ENCODE data around the gene OSBPL1A. TPM values are rescaled to one million over a fixed set of nuclear protein-coding genes. Genes with fewer than 3 reads are reported as not detected.
"Not testable (repeated sequence)": the region's sequence is repeated elsewhere in the genome, so short reads cannot be mapped to it uniquely, and the experiment has no call there.

The OSBPL1A gene
- total RNA-seq, 1 donor from 2014 or later: 50.6 TPM

DNA sequence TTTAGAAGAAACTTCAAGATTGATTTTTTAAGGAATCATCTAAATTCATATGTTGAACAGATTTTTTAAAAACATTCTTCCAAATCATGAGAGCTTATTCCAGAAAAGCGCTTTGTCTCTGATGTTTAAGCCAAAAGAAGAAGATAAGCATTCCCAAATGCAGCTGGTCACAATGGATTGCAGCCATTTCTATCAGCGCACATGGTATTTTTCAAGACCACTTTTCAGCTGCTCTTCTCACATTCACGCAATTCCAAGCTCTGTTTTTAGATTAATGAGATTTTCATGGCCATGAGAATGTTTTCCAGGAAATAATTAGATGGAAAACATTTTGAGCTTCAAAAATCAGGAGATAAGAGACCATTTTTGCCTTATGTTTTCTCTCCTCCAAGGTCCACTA is 8.7 kb downstream of the OSBPL1A start:
- H3K9me3 ChIP-seq: no peaks in the 10 kb centered on the region
- intact Hi-C loops (cut with DNase I): no loop called here
- no peak for DNase-seq
- no peak for ATAC-seq
- no peaks in the 10 kb centered on the region for H3K27me3 ChIP-seq (ENCODE audit: low read depth)
- H3K4me3 ChIP-seq: no peak overlapping the region
- H3K36me3 ChIP-seq: no peaks in the 10 kb centered on the region
- H3K4me1 ChIP-seq: no peaks in the 10 kb centered on the region
- no peak overlapping the region for H3K27ac ChIP-seq
- TF ChIP-seq, protein P1, sequence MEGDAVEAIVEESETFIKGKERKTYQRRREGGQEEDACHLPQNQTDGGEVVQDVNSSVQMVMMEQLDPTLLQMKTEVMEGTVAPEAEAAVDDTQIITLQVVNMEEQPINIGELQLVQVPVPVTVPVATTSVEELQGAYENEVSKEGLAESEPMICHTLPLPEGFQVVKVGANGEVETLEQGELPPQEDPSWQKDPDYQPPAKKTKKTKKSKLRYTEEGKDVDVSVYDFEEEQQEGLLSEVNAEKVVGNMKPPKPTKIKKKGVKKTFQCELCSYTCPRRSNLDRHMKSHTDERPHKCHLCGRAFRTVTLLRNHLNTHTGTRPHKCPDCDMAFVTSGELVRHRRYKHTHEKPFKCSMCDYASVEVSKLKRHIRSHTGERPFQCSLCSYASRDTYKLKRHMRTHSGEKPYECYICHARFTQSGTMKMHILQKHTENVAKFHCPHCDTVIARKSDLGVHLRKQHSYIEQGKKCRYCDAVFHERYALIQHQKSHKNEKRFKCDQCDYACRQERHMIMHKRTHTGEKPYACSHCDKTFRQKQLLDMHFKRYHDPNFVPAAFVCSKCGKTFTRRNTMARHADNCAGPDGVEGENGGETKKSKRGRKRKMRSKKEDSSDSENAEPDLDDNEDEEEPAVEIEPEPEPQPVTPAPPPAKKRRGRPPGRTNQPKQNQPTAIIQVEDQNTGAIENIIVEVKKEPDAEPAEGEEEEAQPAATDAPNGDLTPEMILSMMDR (IDR thresholded peaks at IDR 0.05): no peak

DNA sequence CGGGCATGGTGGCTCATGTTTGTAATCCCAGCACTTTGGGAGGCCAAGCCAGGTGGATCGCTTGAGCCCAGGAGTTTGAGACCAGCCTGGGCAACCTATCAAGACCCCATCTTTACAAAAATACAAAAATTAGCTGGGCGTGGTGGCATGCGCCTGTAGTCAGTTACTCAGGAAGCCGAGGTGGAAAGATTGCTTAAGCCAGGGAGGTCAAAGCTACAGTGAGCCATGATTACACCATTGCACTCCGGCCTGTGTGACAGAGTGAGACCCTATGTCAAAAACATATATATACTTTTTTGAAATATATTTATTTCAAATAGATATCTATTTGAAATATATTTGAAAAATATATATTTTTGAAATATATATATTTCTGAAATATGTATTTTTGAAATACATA is 10.9 kb downstream of the OSBPL1A start:
- H3K4me1 ChIP-seq: no peaks in the 10 kb centered on the region
- no peak overlapping the region for H3K4me3 ChIP-seq
- H3K27ac ChIP-seq: no peak overlapping the region
- TF ChIP-seq, protein P1 (IDR thresholded peaks at IDR 0.05): no peak
- ATAC-seq: no peak
- H3K27me3 ChIP-seq (ENCODE audit: low read depth): no peaks in the 10 kb centered on the region
- H3K36me3 ChIP-seq: no peaks in the 10 kb centered on the region
- no peak for DNase-seq
- no peaks in the 10 kb centered on the region for H3K9me3 ChIP-seq
- intact Hi-C loops (cut with DNase I): no loop called here

GRCh38 chr18:24381126-24381525 is 16.5 kb downstream of the OSBPL1A start:
- peaks cover 10% of the 10 kb centered on the region for H3K36me3 ChIP-seq
- no peak for DNase-seq
- H3K27me3 ChIP-seq (ENCODE audit: low read depth): no peaks in the 10 kb centered on the region
- no peaks in the 10 kb centered on the region for H3K9me3 ChIP-seq
- H3K4me1 ChIP-seq: no peaks in the 10 kb centered on the region
- no peak overlapping the region for H3K4me3 ChIP-seq
- intact Hi-C loops (cut with DNase I): no loop called here
- H3K27ac ChIP-seq: no peak overlapping the region
- TF ChIP-seq, protein P1 (IDR thresholded peaks at IDR 0.05): no peak
- ATAC-seq: no peak

DNA sequence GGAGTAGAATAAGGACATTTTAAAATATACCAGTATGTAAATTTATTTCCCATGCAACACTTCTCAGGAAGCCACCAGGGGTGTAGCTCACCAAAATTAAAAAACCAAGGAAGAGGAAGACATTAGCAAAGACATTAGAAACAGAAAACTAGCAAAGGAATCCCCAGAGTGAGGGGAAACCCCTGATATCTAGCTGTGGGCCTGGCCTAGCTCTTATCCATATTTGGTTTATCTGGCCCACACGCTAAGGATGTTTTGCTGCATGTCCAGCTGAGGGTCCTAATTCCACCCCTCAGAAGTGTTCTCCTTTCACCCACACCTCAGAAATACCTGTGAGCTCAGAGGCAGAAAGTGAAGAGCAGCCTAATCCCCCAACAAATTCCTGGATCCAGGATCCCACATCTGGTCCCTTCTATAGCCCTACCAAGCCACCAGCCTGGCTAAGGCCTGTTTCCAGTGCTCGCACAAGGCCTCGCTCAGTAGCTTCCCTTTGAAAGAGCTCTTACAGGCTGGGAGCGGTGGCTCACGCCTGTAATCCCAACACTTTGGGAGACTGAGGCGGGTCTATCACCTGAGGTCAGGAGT is 17.4 kb downstream of the OSBPL1A start:
- no peak overlapping the region for H3K4me3 ChIP-seq
- no peaks in the 10 kb centered on the region for H3K9me3 ChIP-seq
- H3K4me1 ChIP-seq: no peaks in the 10 kb centered on the region
- TF ChIP-seq, protein P1 (IDR thresholded peaks at IDR 0.05): no peak
- DNase-seq: no peak
- intact Hi-C loops (cut with DNase I): no loop called here
- no peak overlapping the region for H3K27ac ChIP-seq
- peaks cover 17% of the 10 kb centered on the region for H3K36me3 ChIP-seq
- H3K27me3 ChIP-seq (ENCODE audit: low read depth): no peaks in the 10 kb centered on the region
- ATAC-seq: no peak

DNA sequence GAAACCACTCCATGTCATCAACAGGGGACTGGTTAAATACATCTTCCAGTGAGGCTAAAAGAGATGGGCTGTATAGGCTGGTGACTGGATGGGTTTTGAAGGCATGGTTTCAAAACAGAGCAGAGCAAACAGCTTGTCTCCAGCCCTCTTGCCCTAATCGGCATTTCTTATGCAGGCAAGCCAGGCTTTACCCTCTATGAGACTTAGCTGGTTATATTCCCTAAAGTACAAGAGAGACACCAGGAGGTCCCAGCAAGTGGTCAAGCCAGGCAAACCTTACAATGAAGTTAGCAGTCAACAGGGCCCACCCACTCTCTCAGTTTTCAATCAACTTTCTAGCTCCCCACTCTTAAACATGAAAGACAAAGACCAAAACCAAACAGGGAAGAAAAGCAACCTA is 19.0 kb downstream of the OSBPL1A start:
- DNase-seq (no peak), ATAC-seq (no peak)
- Histone ChIP-seq H3K27me3 (ENCODE audit: low read depth) (no peaks in the 10 kb centered on the region), H3K4me1 (no peaks in the 10 kb centered on the region), H3K9me3 (no peaks in the 10 kb centered on the region), H3K36me3 (peaks cover 17% of the 10 kb centered on the region), H3K27ac (no peak overlapping the region), H3K4me3 (no peak overlapping the region)
- intact Hi-C loops (cut with DNase I): no loop called here
- TF ChIP-seq, protein P1 (IDR thresholded peaks at IDR 0.05): no peak

DNA sequence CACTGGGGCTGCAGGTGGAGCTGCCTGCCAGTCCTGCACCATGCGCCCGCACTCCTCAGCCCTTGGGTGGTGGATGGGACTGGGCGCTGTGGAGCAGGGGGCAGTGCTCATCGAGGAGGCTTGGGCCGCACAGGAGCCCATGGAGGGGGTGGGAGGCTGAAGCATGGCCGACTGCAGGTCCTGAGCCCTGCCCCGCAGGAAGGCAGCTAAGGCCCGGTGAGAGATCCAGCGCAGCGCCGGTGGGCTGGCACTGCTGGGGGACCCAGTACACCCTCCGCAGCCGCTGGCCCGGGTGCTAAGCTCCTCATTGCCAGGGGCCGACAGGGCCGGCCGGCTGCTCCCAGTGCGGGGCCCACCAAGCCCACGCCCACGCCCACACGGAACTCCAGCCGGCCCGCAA is 21.1 kb downstream of the OSBPL1A start:
- H3K36me3 ChIP-seq: peaks cover 17% of the 10 kb centered on the region
- H3K4me3 ChIP-seq; H3K27ac ChIP-seq; H3K4me1 ChIP-seq; H3K9me3 ChIP-seq; ATAC-seq; DNase-seq; intact Hi-C loops (cut with DNase I); H3K27me3 ChIP-seq (ENCODE audit: low read depth): not testable (repeated sequence)
